Fibroblast of lung (primary cell): Measurements from ENCODE around the gene CLPX. TPM values are rescaled to one million over a fixed set of nuclear protein-coding genes. Genes with fewer than 3 reads are reported as not detected.

ENCODE experiments used
- DNase-seq, 2 donors: peaks; one replicate each; pipeline versions ENCODE4 v3.0.0 to v3.0.0-alpha.2; 2010; ENCODE audit warnings: low read depth in 2 of 2
- H2AFZ ChIP-seq: 2 replicates; pipeline ENCODE4 v1.5.1; 2012; ENCODE audit warnings: low read length, control low read depth, inconsistent platforms
- H3K27ac ChIP-seq: 2 replicates; pipeline ENCODE4 v1.5.1; 2011; ENCODE audit warnings: low read length, control low read depth; ENCODE audit not compliant: insufficient read depth
- H3K27me3 ChIP-seq: 2 replicates; pipeline ENCODE4 v1.5.1; 2011; ENCODE audit warnings: mild to moderate bottlenecking, low read length; ENCODE audit not compliant: control insufficient read depth, insufficient read depth
- H3K36me3 ChIP-seq: 2 replicates; pipeline ENCODE4 v1.5.1; 2011; ENCODE audit warnings: low read length; ENCODE audit not compliant: control insufficient read depth, insufficient read depth
- H3K4me1 ChIP-seq: 2 replicates; pipeline ENCODE4 v1.5.1; 2011; ENCODE audit warnings: low read length; ENCODE audit not compliant: control insufficient read depth, insufficient read depth; ENCODE audit errors: extremely low read depth
- H3K4me2 ChIP-seq: 2 replicates; pipeline ENCODE4 v1.5.1; 2011; ENCODE audit warnings: low read length, control low read depth; ENCODE audit not compliant: insufficient read depth; ENCODE audit errors: extremely low read depth
- H3K4me3 ChIP-seq, 4 experiments: fragments of 200-600 bp in 1 of 4; sonication (generic) in 1 of 4; replicated peaks in 1 of 4; 2 replicates each; pipeline ENCODE4 v1.5.1; 2011 to 2016; ENCODE audit warnings: low read length in 4 of 4, low read depth in 3 of 4, mild to moderate bottlenecking in 3 of 4, control low read depth in 2 of 4, inconsistent platforms in 1 of 4, mixed read lengths in 1 of 4; ENCODE audit not compliant: insufficient read depth in 1 of 4; ENCODE audit errors: control extremely low read depth in 1 of 4
- H3K79me2 ChIP-seq: 2 replicates; pipeline ENCODE4 v1.5.1; 2012; ENCODE audit warnings: mild to moderate bottlenecking, low read length, inconsistent platforms; ENCODE audit not compliant: control insufficient read depth, insufficient read depth
- H3K9ac ChIP-seq: 2 replicates; pipeline ENCODE4 v1.5.1; 2011; ENCODE audit warnings: mild to moderate bottlenecking, low read length, control low read depth; ENCODE audit not compliant: insufficient read depth
- H3K9me3 ChIP-seq: 2 replicates; pipeline ENCODE4 v1.5.1; 2012; ENCODE audit warnings: low read depth, low read length; ENCODE audit not compliant: control insufficient read depth, insufficient read depth
- H4K20me1 ChIP-seq: 2 replicates; pipeline ENCODE4 v1.5.1; 2011; ENCODE audit warnings: low read length; ENCODE audit not compliant: control insufficient read depth, insufficient read depth; ENCODE audit errors: extremely low read depth
- CTCF ChIP-seq, 2 donors: IDR thresholded peaks in 1 of 2; conservative IDR thresholded peaks in 1 of 2; 1 replicate in 1 of 2; 2 replicates in 1 of 2; pipeline ENCODE4 v1.5.1; 2011 to 2012; ENCODE audit warnings: low read length in 2 of 2, control low read depth in 1 of 2, inconsistent platforms in 1 of 2, low read depth in 1 of 2, mild to moderate bottlenecking in 1 of 2
- EZH2 ChIP-seq: IDR thresholded peaks from 2 replicates; pipeline ENCODE4 v1.5.1; 2012; ENCODE audit warnings: low read length, control low read depth, mild to moderate bottlenecking; ENCODE audit errors: missing control alignments
- polyA plus RNA-seq, 2 donors: library from polyadenylated mRNA; depleted of rRNA in 1 of 2; stranded (reverse) in 1 of 2; unstranded in 1 of 2; fragments of >200 nt; gene quantifications; 2 replicates each; pipeline ENCODE4 v1.2.1, GENCODE V29; 2011 to 2012; ENCODE audit warnings: missing spikeins in 1 of 2
- total RNA-seq: library from RNA; depleted of rRNA; stranded (reverse); fragments of >200 nt; gene quantifications from 2 replicates; pipeline ENCODE4 v1.2.1, GENCODE V29; 2014

CLPX gene
- total and polyA plus RNA-seq, 2 donors (not counting 1 experiment from before 2014, with no cell fraction given) = 36.2 to 53.4 TPM

GRCh38 chr15:65171428-65171827, 13.7 kb downstream of the CLPX start:
- Histone ChIP-seq H4K20me1 (no peaks in the 10 kb centered on the region), H3K27ac (no peak overlapping the region), H3K9ac (no peak overlapping the region), H3K79me2 (peaks cover 3% of the 10 kb centered on the region), H3K4me1 (no peaks in the 10 kb centered on the region), H3K4me3 (no peak overlapping the region), H2AFZ (no peak overlapping the region), H3K4me2 (no peak overlapping the region), H3K27me3 (no peaks in the 10 kb centered on the region), H3K36me3 (peaks cover 2% of the 10 kb centered on the region), H3K9me3 (no peaks in the 10 kb centered on the region)
- TF ChIP-seq EZH2 (no peak), CTCF (conservative IDR thresholded peaks at IDR 0.05 in 1 of 2, IDR thresholded peaks at IDR 0.05 in 1 of 2; ENCODE audit: low read depth in 1 of 2, low read length in 2 of 2) (no peak)
- no peak for DNase-seq

- no peak for DNase-seq
- Histone ChIP-seq H3K27ac (no peak overlapping the region), H3K4me3 (no peak overlapping the region), H3K79me2 (no peaks in the 10 kb centered on the region), H4K20me1 (no peaks in the 10 kb centered on the region), H3K9me3 (no peaks in the 10 kb centered on the region), H3K9ac (no peak overlapping the region), H3K4me2 (no peak overlapping the region), H3K27me3 (no peaks in the 10 kb centered on the region), H2AFZ (no peak overlapping the region), H3K4me1 (no peaks in the 10 kb centered on the region), H3K36me3 (no peaks in the 10 kb centered on the region)
- TF ChIP-seq EZH2 = no peak
- no peak for TF ChIP-seq CTCF (conservative IDR thresholded peaks at IDR 0.05 in 1 of 2, IDR thresholded peaks at IDR 0.05 in 1 of 2; ENCODE audit: low read depth in 1 of 2, low read length in 2 of 2)
These were observed 19.3 kb downstream of the CLPX start for GRCh38 chr15:65165875-65166274.

- Histone ChIP-seq H3K4me2 (no peak overlapping the region), H3K36me3 (no peaks in the 10 kb centered on the region), H3K9ac (no peak overlapping the region), H3K27me3 (no peaks in the 10 kb centered on the region), H3K79me2 (no peaks in the 10 kb centered on the region), H3K9me3 (no peaks in the 10 kb centered on the region), H3K4me1 (no peaks in the 10 kb centered on the region), H4K20me1 (no peaks in the 10 kb centered on the region), H2AFZ (no peak overlapping the region), H3K27ac (no peak overlapping the region), H3K4me3 (no peak overlapping the region)
- no peak for TF ChIP-seq CTCF (conservative IDR thresholded peaks at IDR 0.05 in 1 of 2, IDR thresholded peaks at IDR 0.05 in 1 of 2; ENCODE audit: low read depth in 1 of 2, low read length in 2 of 2)
- no peak for TF ChIP-seq EZH2
- DNase-seq = no peak
These were observed 21.0 kb downstream of the CLPX start for GRCh38 chr15:65164139-65164538.
